ENCODE results near the gene CCDC117. TPM values are rescaled to one million over a fixed set of nuclear protein-coding genes. Genes with fewer than 3 reads are reported as not detected.
"Not testable (repeated sequence)": the region's sequence is repeated elsewhere in the genome, so short reads cannot be mapped to it uniquely, and the experiment has no call there.

Gene CCDC117
- total RNA-seq, 1 experiment from 2014 or later, result 18.1 TPM

DNA sequence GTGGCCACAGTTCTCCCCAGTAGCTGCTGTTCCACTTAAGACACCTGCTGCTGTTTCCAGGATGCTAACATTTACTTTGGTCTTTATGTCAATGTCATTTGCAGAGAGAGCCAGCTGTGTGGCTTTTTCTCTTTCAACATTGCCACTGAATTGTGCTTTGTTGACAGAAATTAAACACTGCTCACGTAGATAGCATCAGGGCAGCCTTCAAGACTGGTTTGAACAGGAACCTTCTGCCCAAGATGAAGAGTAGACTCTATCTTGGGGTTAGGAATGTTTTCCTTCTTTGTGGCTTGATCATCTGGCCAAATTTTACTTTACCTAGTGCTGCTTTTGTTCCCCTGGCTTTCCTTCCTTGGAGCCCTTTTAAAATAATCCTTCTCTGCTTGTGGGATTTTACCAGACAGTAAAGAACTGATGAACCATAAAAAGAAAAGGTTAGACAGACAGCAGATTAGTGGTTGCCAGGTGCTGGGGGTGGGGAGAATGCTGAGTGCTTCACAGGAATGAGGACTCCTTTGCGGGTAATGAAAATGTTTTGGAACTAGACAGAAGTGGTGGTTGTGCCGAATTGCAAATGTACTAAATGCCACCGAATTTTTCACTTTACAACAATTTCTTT, 50.5 kb downstream of the CCDC117 start:
- in situ Hi-C loops (cut with HindIII; ENCODE audit: low pct_unique_long_range_greater_than_20kb, low sequenced_read_pairs), result no loop called here
- TF ChIP-seq TCF7L2 (IDR thresholded peaks at IDR 0.05; ENCODE audit: low read depth, low read length), result no peak
- TF ChIP-seq, protein P1, sequence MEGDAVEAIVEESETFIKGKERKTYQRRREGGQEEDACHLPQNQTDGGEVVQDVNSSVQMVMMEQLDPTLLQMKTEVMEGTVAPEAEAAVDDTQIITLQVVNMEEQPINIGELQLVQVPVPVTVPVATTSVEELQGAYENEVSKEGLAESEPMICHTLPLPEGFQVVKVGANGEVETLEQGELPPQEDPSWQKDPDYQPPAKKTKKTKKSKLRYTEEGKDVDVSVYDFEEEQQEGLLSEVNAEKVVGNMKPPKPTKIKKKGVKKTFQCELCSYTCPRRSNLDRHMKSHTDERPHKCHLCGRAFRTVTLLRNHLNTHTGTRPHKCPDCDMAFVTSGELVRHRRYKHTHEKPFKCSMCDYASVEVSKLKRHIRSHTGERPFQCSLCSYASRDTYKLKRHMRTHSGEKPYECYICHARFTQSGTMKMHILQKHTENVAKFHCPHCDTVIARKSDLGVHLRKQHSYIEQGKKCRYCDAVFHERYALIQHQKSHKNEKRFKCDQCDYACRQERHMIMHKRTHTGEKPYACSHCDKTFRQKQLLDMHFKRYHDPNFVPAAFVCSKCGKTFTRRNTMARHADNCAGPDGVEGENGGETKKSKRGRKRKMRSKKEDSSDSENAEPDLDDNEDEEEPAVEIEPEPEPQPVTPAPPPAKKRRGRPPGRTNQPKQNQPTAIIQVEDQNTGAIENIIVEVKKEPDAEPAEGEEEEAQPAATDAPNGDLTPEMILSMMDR (IDR thresholded peaks at IDR 0.05), result no peak
- TF ChIP-seq SIN3A (IDR thresholded peaks at IDR 0.05; ENCODE audit: borderline replicate concordance, insufficient read depth, low read depth, low read length), result no peak
- no peak for TF ChIP-seq POLR2AphosphoS5 (IDR thresholded peaks at IDR 0.05; ENCODE audit: low read depth, low read length)
- TF ChIP-seq, protein P2, sequence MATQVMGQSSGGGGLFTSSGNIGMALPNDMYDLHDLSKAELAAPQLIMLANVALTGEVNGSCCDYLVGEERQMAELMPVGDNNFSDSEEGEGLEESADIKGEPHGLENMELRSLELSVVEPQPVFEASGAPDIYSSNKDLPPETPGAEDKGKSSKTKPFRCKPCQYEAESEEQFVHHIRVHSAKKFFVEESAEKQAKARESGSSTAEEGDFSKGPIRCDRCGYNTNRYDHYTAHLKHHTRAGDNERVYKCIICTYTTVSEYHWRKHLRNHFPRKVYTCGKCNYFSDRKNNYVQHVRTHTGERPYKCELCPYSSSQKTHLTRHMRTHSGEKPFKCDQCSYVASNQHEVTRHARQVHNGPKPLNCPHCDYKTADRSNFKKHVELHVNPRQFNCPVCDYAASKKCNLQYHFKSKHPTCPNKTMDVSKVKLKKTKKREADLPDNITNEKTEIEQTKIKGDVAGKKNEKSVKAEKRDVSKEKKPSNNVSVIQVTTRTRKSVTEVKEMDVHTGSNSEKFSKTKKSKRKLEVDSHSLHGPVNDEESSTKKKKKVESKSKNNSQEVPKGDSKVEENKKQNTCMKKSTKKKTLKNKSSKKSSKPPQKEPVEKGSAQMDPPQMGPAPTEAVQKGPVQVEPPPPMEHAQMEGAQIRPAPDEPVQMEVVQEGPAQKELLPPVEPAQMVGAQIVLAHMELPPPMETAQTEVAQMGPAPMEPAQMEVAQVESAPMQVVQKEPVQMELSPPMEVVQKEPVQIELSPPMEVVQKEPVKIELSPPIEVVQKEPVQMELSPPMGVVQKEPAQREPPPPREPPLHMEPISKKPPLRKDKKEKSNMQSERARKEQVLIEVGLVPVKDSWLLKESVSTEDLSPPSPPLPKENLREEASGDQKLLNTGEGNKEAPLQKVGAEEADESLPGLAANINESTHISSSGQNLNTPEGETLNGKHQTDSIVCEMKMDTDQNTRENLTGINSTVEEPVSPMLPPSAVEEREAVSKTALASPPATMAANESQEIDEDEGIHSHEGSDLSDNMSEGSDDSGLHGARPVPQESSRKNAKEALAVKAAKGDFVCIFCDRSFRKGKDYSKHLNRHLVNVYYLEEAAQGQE (IDR thresholded peaks at IDR 0.05; ENCODE audit: insufficient read depth in 1 of 2, low read depth in 2 of 2, low read length in 1 of 2), result no peak
- no peak overlapping the region for H3K4me3 ChIP-seq (ENCODE audit: low read depth in 2 of 2, low read length in 2 of 2)
- BruUV-seq (replicated peaks), result no TSS peak
- no peaks in the 10 kb centered on the region for H3K27me3 ChIP-seq (ENCODE audit: control insufficient read depth, insufficient read depth, low read length)
- ChIA-PET POLR2A (no interaction called here), CTCF (no interaction called here)
- DNase-seq (ENCODE audit: low read depth, low spot score) (no peak), ATAC-seq (no peak)
- H3K4me1 ChIP-seq (ENCODE audit: control insufficient read depth, insufficient read depth, low read length), result no peaks in the 10 kb centered on the region
- H3K9me3 ChIP-seq (ENCODE audit: control insufficient read depth, insufficient read depth, low read depth, low read length), result no peaks in the 10 kb centered on the region
- H3K36me3 ChIP-seq (ENCODE audit: control insufficient read depth, insufficient read depth, low read length), result no peaks in the 10 kb centered on the region
- H3K27ac ChIP-seq (ENCODE audit: low read length), result no peak overlapping the region
- intact Hi-C loops (cut with micrococcal nuclease; ENCODE audit: unreplicated experiment), result no loop called here

DNA sequence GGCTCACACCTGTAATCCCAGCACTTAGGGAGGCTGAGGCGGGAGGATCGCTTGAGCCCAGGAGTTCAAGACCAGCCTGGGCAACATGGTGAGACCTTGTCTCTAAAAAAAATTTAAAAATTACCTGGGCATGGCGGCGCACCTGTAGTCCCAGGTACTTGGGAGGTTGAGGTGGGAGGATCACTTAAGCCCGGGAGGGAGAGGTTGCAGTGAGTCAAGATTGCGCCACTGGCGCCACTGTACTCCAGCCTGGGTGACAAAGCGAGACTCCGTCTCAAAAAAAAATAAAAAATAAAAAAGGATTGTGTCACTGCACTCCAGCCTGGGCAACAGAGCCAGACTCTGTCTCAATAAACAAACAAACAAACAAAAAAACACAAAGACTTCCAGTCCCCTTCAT, 52.0 kb downstream of the CCDC117 start:
- POLR2A ChIA-PET; BruUV-seq (replicated peaks); H3K27me3 ChIP-seq (ENCODE audit: control insufficient read depth, insufficient read depth, low read length); ATAC-seq; H3K9me3 ChIP-seq (ENCODE audit: control insufficient read depth, insufficient read depth, low read depth, low read length); CTCF ChIA-PET; intact Hi-C loops (cut with micrococcal nuclease; ENCODE audit: unreplicated experiment); in situ Hi-C loops (cut with HindIII; ENCODE audit: low pct_unique_long_range_greater_than_20kb, low sequenced_read_pairs); H3K4me1 ChIP-seq (ENCODE audit: control insufficient read depth, insufficient read depth, low read length); DNase-seq (ENCODE audit: low read depth, low spot score); H3K36me3 ChIP-seq (ENCODE audit: control insufficient read depth, insufficient read depth, low read length); H3K4me3 ChIP-seq (ENCODE audit: low read depth in 2 of 2, low read length in 2 of 2); H3K27ac ChIP-seq (ENCODE audit: low read length): not testable (repeated sequence)

DNA sequence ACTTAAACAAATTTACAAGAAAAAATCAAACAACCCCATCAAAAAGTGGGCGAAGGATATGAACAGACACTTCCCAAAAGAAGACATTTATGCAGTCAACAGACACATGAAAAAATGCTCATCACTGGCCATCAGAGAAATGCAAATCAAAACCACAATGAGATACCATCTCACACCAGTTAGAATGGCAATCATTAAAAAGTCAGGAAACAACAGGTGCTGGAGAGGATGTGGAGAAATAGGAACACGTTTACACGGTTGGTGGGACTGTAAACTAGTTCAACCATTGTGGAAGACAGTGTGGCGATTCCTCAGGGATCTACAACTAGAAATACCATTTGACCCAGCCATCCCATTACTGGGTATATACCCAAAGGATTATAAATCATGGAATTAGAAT, 53.9 kb downstream of the CCDC117 start:
- DNase-seq (ENCODE audit: low read depth, low spot score); H3K27ac ChIP-seq (ENCODE audit: low read length); POLR2A ChIA-PET; H3K9me3 ChIP-seq (ENCODE audit: control insufficient read depth, insufficient read depth, low read depth, low read length); H3K4me1 ChIP-seq (ENCODE audit: control insufficient read depth, insufficient read depth, low read length); BruUV-seq (replicated peaks); ATAC-seq; in situ Hi-C loops (cut with HindIII; ENCODE audit: low pct_unique_long_range_greater_than_20kb, low sequenced_read_pairs); H3K4me3 ChIP-seq (ENCODE audit: low read depth in 2 of 2, low read length in 2 of 2); H3K36me3 ChIP-seq (ENCODE audit: control insufficient read depth, insufficient read depth, low read length); CTCF ChIA-PET; H3K27me3 ChIP-seq (ENCODE audit: control insufficient read depth, insufficient read depth, low read length): not testable (repeated sequence)
- intact Hi-C loops (cut with micrococcal nuclease; ENCODE audit: unreplicated experiment), result loop anchor here (5.0 kb wide), 1 partner anchor 224 kb away; no protein-coding TSS in a partner anchor

All from Panc1 (cell line).